ENCODE measurements around the gene CYRIA.
A peak's percentile ranks its signal among the peaks of the same experiment; 100 is the strongest.

Gene CYRIA

DNA sequence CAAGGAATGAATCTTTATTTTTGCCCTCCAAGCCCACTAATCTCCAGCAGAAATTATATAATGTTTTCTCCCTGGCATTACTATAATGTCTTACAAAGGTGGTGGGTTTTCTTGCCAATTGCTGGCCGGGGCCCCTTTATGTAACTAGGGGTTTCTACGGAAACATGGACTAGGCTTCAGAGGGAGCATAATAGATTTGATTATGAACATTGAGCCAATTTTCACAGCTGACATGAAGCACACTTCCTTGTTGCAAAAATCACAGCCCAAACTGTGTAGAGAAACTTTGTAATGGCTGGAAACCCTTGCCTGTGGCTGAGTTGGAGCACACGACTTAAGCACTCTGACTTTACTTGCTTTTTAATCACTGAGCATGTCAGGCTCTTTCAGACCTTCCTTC is 3.8 kb upstream of the CYRIA start:
- H3K27me3 ChIP-seq (ENCODE audit: control insufficient read depth, insufficient read depth, low read length): peaks cover 21% of the 10 kb centered on the region
- no peak overlapping the region for H3K27ac ChIP-seq (ENCODE audit: low read depth, low read length)
- no peaks in the 10 kb centered on the region for H3K36me3 ChIP-seq (ENCODE audit: control insufficient read depth, insufficient read depth, low read length)
- no peak overlapping the region for H3K4me3 ChIP-seq (ENCODE audit: low read depth, low read length)
- no peaks in the 10 kb centered on the region for H3K9me3 ChIP-seq (ENCODE audit: control insufficient read depth, insufficient read depth, low read length)
- no peak overlapping the region for H3K9ac ChIP-seq (ENCODE audit: low read depth, low read length)
- H3K4me1 ChIP-seq (ENCODE audit: control insufficient read depth, insufficient read depth, low read length): peaks cover 7% of the 10 kb centered on the region; the same call in 1 of the 2 replicates

DNA sequence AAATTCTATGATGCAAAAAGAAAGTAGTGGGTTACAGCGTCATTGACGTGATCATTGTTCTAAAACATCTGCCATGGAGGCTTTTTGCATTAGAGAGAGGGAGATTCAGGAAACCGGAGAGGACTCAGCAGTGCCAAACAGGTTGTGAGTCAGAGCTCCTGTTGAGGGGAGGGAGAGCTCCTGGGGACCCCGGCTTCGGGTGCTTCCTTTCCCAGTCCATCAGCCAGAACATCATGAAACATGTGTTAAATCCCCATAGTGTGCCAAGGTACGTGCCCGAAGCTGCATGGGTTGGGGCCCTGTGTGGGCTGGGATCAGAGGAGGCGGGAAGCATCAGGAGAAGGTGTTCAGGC is 791 bp upstream of the CYRIA start:
- H3K9ac ChIP-seq (ENCODE audit: low read depth, low read length): no peak overlapping the region
- H3K36me3 ChIP-seq (ENCODE audit: control insufficient read depth, insufficient read depth, low read length): no peaks in the 10 kb centered on the region
- H3K27ac ChIP-seq (ENCODE audit: low read depth, low read length): no peak overlapping the region
- H3K4me1 ChIP-seq (ENCODE audit: control insufficient read depth, insufficient read depth, low read length): peaks cover 7% of the 10 kb centered on the region; the same call in 1 of the 2 replicates
- no peaks in the 10 kb centered on the region for H3K9me3 ChIP-seq (ENCODE audit: control insufficient read depth, insufficient read depth, low read length)
- peaks cover 32% of the 10 kb centered on the region for H3K27me3 ChIP-seq (ENCODE audit: control insufficient read depth, insufficient read depth, low read length)
- peak overlapping the region; percentile 69 for H3K4me3 ChIP-seq (ENCODE audit: low read depth, low read length)

- peaks cover 32% of the 10 kb centered on the region for H3K27me3 ChIP-seq (ENCODE audit: control insufficient read depth, insufficient read depth, low read length)
- peak overlapping the region; percentile 68 for H3K4me3 ChIP-seq (ENCODE audit: low read depth, low read length)
- H3K4me1 ChIP-seq (ENCODE audit: control insufficient read depth, insufficient read depth, low read length): peaks cover 7% of the 10 kb centered on the region; the same call in 1 of the 2 replicates
- H3K36me3 ChIP-seq (ENCODE audit: control insufficient read depth, insufficient read depth, low read length): no peaks in the 10 kb centered on the region
- no peak overlapping the region for H3K9ac ChIP-seq (ENCODE audit: low read depth, low read length)
- no peak overlapping the region for H3K27ac ChIP-seq (ENCODE audit: low read depth, low read length)
- H3K9me3 ChIP-seq (ENCODE audit: control insufficient read depth, insufficient read depth, low read length): no peaks in the 10 kb centered on the region
Measured at GRCh38 chr2:16664809-16665747, 556 bp downstream of the CYRIA start.

DNA sequence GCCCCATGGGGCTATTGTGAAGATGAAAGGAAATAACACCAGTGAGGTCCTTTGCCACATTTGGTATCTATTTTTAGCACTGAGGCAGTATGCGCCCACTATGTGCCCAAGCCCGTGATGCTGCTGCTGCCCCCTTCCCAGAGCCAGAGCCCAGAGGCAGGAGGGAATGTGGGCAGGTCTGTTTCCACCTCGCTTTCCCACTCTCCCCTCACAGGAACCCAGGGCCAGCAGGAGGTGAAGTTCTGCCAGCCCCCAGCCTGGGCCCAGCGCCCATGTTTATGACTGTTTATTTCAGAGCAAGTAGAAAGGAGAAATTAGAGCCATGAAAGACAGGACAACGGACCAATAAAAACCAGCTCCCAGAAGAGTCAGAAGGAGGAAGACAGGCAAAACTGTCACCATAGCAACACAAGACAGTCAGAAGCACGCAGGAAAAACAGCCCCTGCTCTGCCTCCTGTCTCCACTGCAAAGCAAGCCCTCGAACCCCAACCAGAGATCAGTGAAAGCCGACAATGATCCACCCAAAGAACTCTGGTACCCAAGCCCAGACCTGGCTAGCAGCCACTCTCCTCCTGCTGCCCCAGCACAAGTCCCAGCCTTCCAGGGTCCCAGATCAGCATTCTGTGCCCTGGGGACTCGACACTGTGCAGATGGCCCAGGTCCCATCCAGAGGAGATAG is 1.4 kb downstream of the CYRIA start:
- Histone ChIP-seq H3K4me1 (ENCODE audit: control insufficient read depth, insufficient read depth, low read length) (peaks cover 7% of the 10 kb centered on the region; the same call in 1 of the 2 replicates), H3K9ac (ENCODE audit: low read depth, low read length) (no peak overlapping the region), H3K27me3 (ENCODE audit: control insufficient read depth, insufficient read depth, low read length) (peaks cover 32% of the 10 kb centered on the region), H3K9me3 (ENCODE audit: control insufficient read depth, insufficient read depth, low read length) (no peaks in the 10 kb centered on the region), H3K36me3 (ENCODE audit: control insufficient read depth, insufficient read depth, low read length) (no peaks in the 10 kb centered on the region), H3K4me3 (ENCODE audit: low read depth, low read length) (no peak overlapping the region), H3K27ac (ENCODE audit: low read depth, low read length) (no peak overlapping the region)

GRCh38 chr2:16663121-16663905 is 2.3 kb downstream of the CYRIA start:
- H3K36me3 ChIP-seq (ENCODE audit: control insufficient read depth, insufficient read depth, low read length): no peaks in the 10 kb centered on the region
- no peak overlapping the region for H3K27ac ChIP-seq (ENCODE audit: low read depth, low read length)
- H3K9me3 ChIP-seq (ENCODE audit: control insufficient read depth, insufficient read depth, low read length): no peaks in the 10 kb centered on the region
- H3K27me3 ChIP-seq (ENCODE audit: control insufficient read depth, insufficient read depth, low read length): peaks cover 32% of the 10 kb centered on the region
- H3K4me1 ChIP-seq (ENCODE audit: control insufficient read depth, insufficient read depth, low read length): peaks cover 7% of the 10 kb centered on the region; the same call in 1 of the 2 replicates
- no peak overlapping the region for H3K4me3 ChIP-seq (ENCODE audit: low read depth, low read length)
- H3K9ac ChIP-seq (ENCODE audit: low read depth, low read length): no peak overlapping the region

DNA sequence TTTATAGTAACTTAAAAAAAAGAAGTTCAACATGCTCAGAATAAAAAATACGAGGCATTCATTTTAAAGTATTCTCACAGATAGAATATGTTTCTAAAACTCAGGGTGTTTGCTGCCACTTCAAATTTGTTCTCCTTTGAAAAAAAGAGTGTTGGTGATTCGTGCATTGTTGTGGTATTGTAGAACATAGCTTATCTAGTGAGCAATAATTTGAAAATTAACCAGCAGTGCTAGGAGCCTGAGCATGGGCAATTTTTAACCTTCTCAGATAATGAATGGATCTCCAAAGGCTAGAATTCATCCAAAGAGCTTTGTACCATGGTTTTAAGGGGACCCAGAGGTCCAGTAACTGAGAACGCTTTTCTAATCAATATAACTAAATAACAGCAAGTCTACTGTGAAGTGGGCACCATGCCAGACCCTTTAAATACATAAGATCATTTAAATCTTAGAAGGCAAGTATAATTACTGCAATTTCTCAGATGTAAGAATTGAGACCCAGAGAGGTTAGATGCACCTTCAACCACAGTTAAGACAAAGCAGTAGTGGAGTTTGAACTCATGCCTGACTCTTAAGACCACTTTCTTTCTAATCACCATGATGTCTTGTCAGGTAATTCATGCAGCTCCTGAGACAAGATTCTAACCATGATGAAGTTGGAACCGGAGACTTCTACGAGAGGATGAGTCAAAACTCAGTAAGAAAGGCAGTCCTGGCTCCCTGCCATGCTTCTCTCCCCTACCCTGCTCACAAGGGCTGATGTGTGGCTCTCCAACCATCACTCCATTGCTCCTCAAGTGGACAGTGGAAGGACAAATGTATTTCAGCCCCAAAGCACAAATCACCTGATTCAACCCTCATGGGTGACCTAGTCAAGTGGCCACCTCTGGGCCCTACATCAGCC is 3.4 kb downstream of the CYRIA start:
- H3K4me1 ChIP-seq (ENCODE audit: control insufficient read depth, insufficient read depth, low read length): peaks cover 7% of the 10 kb centered on the region; the same call in 1 of the 2 replicates
- no peak overlapping the region for H3K4me3 ChIP-seq (ENCODE audit: low read depth, low read length)
- H3K27ac ChIP-seq (ENCODE audit: low read depth, low read length): no peak overlapping the region
- no peaks in the 10 kb centered on the region for H3K36me3 ChIP-seq (ENCODE audit: control insufficient read depth, insufficient read depth, low read length)
- H3K9ac ChIP-seq (ENCODE audit: low read depth, low read length): no peak overlapping the region
- H3K27me3 ChIP-seq (ENCODE audit: control insufficient read depth, insufficient read depth, low read length): peaks cover 32% of the 10 kb centered on the region
- H3K9me3 ChIP-seq (ENCODE audit: control insufficient read depth, insufficient read depth, low read length): no peaks in the 10 kb centered on the region

DNA sequence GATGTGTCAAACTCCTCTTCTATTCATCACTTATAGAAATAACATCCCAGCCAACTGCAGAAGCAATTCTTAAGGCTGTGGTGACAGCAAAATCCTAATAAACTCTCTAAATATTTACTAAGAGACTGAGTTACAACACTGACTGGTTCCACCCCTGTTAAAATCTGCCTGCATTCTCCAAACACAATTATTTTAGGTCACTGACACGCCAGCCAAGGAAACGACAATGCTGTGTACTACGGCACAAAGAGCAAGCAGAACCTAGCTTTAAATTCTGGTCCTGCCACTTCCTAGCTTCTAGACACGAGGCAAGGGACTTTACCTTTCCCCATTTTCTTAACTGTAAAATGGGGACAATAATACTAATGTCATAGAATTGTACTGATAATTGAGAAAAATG is 4.1 kb downstream of the CYRIA start:
- H3K27ac ChIP-seq (ENCODE audit: low read depth, low read length): no peak overlapping the region
- no peaks in the 10 kb centered on the region for H3K9me3 ChIP-seq (ENCODE audit: control insufficient read depth, insufficient read depth, low read length)
- H3K36me3 ChIP-seq (ENCODE audit: control insufficient read depth, insufficient read depth, low read length): no peaks in the 10 kb centered on the region
- H3K4me1 ChIP-seq (ENCODE audit: control insufficient read depth, insufficient read depth, low read length): peaks cover 6% of the 10 kb centered on the region; the same call in 1 of the 2 replicates
- no peak overlapping the region for H3K4me3 ChIP-seq (ENCODE audit: low read depth, low read length)
- H3K9ac ChIP-seq (ENCODE audit: low read depth, low read length): no peak overlapping the region
- H3K27me3 ChIP-seq (ENCODE audit: control insufficient read depth, insufficient read depth, low read length): peaks cover 28% of the 10 kb centered on the region

GRCh38 chr2:16660556-16660955 is 5.1 kb downstream of the CYRIA start:
- H3K4me1 ChIP-seq (ENCODE audit: control insufficient read depth, insufficient read depth, low read length): no peaks in the 10 kb centered on the region
- H3K36me3 ChIP-seq (ENCODE audit: control insufficient read depth, insufficient read depth, low read length): no peaks in the 10 kb centered on the region
- no peak overlapping the region for H3K27ac ChIP-seq (ENCODE audit: low read depth, low read length)
- H3K9me3 ChIP-seq (ENCODE audit: control insufficient read depth, insufficient read depth, low read length): no peaks in the 10 kb centered on the region
- H3K9ac ChIP-seq (ENCODE audit: low read depth, low read length): no peak overlapping the region
- H3K27me3 ChIP-seq (ENCODE audit: control insufficient read depth, insufficient read depth, low read length): peaks cover 22% of the 10 kb centered on the region
- H3K4me3 ChIP-seq (ENCODE audit: low read depth, low read length): no peak overlapping the region

- Histone ChIP-seq H3K9ac (ENCODE audit: low read depth, low read length) (no peak overlapping the region), H3K4me1 (ENCODE audit: control insufficient read depth, insufficient read depth, low read length) (no peaks in the 10 kb centered on the region), H3K36me3 (ENCODE audit: control insufficient read depth, insufficient read depth, low read length) (no peaks in the 10 kb centered on the region), H3K27ac (ENCODE audit: low read depth, low read length) (no peak overlapping the region), H3K27me3 (ENCODE audit: control insufficient read depth, insufficient read depth, low read length) (peaks cover 19% of the 10 kb centered on the region), H3K9me3 (ENCODE audit: control insufficient read depth, insufficient read depth, low read length) (no peaks in the 10 kb centered on the region), H3K4me3 (ENCODE audit: low read depth, low read length) (no peak overlapping the region)
Measured at GRCh38 chr2:16660114-16660513, 5.5 kb downstream of the CYRIA start.
